ENCODE results near the gene MICALL2. TPM values are rescaled to one million over a fixed set of nuclear protein-coding genes. Genes with fewer than 3 reads are reported as not detected.

MICALL2 gene
- total RNA-seq, 1 donor from 2014 or later: 2.1 TPM

DNA sequence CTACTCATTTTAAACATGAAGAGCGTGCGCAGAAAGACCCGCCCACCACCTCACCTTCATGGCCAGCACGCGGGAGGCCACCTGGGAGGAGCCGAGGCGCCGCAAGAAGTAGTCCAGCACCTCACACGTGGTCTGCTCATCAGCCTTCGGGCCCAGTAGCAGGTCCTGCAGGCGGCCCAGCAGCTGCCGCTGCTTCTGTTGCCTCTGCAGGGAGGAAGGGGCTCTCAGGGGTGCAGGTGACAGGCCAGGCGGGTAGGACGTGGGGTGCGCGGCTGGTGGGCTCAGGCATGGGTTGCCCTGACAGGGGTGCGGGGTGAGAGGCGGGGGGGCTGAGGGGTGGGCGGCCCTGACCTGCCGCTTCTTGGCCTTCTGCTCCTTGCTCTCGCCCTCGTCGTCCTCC is 27.3 kb upstream of the MICALL2 start:
- intact Hi-C loops (cut with micrococcal nuclease): no loop called here
- H3K36me3 Mint-ChIP-seq (ENCODE audit: low read depth): peaks cover 28% of the 10 kb centered on the region
- H3K4me3 Mint-ChIP-seq (ENCODE audit: low read depth): no peak overlapping the region
- H3K27me3 Mint-ChIP-seq (ENCODE audit: low read depth): no peaks in the 10 kb centered on the region
- no peaks in the 10 kb centered on the region for H3K9me3 Mint-ChIP-seq
- DNase-seq (ENCODE audit: low spot score): no peak
- no peak overlapping the region for H3K27ac Mint-ChIP-seq
- H3K4me1 Mint-ChIP-seq (ENCODE audit: low read depth): no peaks in the 10 kb centered on the region

DNA sequence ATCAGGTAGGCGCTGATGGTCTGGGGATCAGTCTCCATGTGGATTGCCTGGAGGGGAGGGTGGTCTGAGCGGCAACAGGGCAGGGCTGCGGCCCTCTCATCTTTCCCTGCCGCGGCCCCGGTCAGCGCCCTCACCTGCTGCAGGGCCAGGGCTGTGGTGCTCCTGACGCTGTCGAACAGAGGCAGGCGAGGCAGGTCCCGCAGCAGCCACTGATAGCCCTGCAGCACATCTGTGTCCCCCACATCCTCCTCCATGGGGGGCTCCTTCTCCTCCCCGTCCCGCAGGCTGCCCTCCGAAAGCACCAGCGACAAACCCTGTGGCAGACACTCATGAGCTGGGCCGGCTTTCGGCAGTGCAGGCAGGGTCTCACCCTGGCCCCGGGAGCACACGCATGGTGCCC is 25.9 kb upstream of the MICALL2 start:
- H3K36me3 Mint-ChIP-seq (ENCODE audit: low read depth): peaks cover 18% of the 10 kb centered on the region
- no peaks in the 10 kb centered on the region for H3K9me3 Mint-ChIP-seq
- DNase-seq (ENCODE audit: low spot score): no peak
- no peaks in the 10 kb centered on the region for H3K4me1 Mint-ChIP-seq (ENCODE audit: low read depth)
- H3K27ac Mint-ChIP-seq: no peak overlapping the region
- H3K27me3 Mint-ChIP-seq (ENCODE audit: low read depth): no peaks in the 10 kb centered on the region
- no peak overlapping the region for H3K4me3 Mint-ChIP-seq (ENCODE audit: low read depth)
- intact Hi-C loops (cut with micrococcal nuclease): no loop called here

DNA sequence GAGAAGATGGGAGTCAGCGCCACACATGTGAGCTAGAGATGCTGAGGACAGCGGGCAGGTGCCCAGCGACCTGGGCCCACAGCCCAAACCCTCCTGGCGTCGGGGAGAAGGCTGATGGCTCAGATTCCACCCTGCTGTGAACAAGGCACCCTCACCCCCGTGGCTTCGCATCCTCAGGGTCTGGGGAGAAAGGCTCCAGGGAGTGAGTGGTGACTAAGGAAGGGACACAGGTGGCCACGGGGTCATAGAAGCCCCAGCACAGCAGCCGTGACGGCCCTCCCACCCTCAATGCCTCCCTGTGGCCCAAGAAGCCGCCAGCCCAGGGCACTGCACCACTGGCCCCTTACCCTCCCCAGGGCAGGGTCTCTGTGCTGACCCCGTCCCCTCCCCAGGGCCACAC is 25.3 kb upstream of the MICALL2 start:
- Mint-ChIP-seq H3K9me3 (no peaks in the 10 kb centered on the region), H3K27me3 (ENCODE audit: low read depth) (no peaks in the 10 kb centered on the region), H3K4me1 (ENCODE audit: low read depth) (no peaks in the 10 kb centered on the region), H3K4me3 (ENCODE audit: low read depth) (no peak overlapping the region), H3K36me3 (ENCODE audit: low read depth) (peaks cover 18% of the 10 kb centered on the region), H3K27ac (no peak overlapping the region)
- intact Hi-C loops (cut with micrococcal nuclease): no loop called here
- DNase-seq (ENCODE audit: low spot score): no peak

DNA sequence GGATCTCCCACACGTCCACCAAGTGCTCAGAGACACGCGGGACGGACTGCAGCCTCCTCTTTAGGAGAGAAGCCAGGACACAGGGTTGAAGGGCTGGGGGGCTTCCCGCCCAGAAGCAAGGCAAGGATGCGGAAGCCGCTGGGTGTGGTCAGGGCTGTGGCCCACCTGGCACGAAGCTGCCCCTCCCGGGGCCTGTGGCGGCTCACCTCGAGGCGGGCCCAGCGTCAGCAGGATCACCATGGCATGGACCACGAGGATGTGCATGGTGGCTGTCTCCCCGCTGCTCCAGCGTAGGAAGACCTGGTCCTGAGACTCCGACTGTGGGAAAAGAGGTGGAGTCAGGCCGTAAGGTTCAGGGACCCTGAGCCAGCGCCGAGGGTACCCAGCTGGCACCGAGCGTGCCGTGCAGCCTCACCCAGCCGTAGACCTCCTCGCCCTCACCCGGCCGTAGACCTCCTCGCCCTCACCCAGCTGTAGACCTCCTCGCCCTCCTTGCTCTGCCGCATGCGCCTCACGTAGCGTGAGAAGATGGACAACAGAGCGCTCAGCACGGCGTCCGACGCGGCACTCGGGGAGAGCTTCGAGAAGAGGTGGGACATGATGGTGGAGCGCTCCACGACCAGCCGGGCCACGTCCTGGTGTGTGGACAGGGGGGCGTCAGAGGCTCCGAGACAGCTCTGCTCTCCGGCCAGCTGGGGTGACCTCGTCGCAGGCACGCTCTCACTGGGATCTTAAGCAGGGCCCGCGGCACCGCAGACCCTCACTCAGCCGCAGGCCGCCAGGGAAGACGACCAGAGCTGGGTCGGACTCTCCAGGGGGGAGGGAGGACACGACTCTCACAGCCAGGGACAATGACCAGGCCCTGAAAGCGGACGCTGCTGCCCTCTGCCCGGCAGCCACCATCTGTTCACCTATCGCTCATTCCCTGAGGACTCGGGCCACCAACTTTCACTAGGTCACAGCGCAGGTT is 24.6 kb upstream of the MICALL2 start:
- no peak overlapping the region for H3K27ac Mint-ChIP-seq
- no peaks in the 10 kb centered on the region for H3K4me1 Mint-ChIP-seq (ENCODE audit: low read depth)
- intact Hi-C loops (cut with micrococcal nuclease): no loop called here
- peaks cover 18% of the 10 kb centered on the region for H3K36me3 Mint-ChIP-seq (ENCODE audit: low read depth)
- no peak for DNase-seq (ENCODE audit: low spot score)
- no peak overlapping the region for H3K4me3 Mint-ChIP-seq (ENCODE audit: low read depth)
- no peaks in the 10 kb centered on the region for H3K9me3 Mint-ChIP-seq
- H3K27me3 Mint-ChIP-seq (ENCODE audit: low read depth): no peaks in the 10 kb centered on the region

DNA sequence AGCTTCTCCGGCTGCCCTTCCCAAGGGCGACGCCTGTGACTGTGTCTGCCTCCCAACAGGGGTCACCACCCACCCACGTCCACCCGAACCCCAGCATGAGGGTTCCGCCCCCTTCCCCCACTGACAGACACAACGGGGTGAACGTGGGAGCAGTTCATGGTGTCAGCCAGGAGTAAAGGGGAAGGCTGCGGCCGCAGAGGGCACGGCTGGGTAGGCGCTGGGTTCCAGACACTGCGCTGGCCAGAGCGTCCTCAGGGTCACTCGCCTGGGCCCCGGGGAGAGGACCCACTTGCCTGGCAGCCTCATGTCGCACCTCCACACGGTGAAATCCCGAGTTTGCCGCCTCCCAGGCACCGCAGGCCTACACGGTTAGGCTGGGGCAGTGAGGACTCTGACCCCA is 23.8 kb upstream of the MICALL2 start:
- DNase-seq (ENCODE audit: low spot score): no peak
- Mint-ChIP-seq H3K9me3 (no peaks in the 10 kb centered on the region), H3K4me3 (ENCODE audit: low read depth) (no peak overlapping the region), H3K4me1 (ENCODE audit: low read depth) (no peaks in the 10 kb centered on the region), H3K36me3 (ENCODE audit: low read depth) (peaks cover 11% of the 10 kb centered on the region), H3K27me3 (ENCODE audit: low read depth) (no peaks in the 10 kb centered on the region), H3K27ac (no peak overlapping the region)
- intact Hi-C loops (cut with micrococcal nuclease): no loop called here

DNA sequence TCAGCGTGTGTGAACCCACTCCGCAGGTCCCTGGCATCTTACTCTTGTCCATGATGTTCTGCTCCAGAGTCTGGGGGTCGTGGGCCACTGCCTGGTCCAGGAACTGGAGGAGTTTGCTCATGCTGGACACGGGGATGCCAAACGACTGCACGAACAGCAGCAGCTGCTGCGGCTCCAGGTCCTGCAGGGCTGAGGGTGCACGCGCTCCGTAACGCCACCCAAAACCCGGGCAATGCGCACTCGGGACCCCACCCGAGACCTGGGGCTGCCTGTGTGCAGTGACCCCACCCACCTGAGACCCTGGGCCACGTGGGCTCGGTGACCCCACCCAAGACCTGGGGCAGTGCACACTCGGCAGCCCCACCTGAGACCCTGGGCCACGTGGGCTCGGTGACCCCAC is 22.0 kb upstream of the MICALL2 start:
- no peak overlapping the region for H3K27ac Mint-ChIP-seq
- no peak for DNase-seq (ENCODE audit: low spot score)
- no peaks in the 10 kb centered on the region for H3K27me3 Mint-ChIP-seq (ENCODE audit: low read depth)
- no peaks in the 10 kb centered on the region for H3K9me3 Mint-ChIP-seq
- intact Hi-C loops (cut with micrococcal nuclease): no loop called here
- no peaks in the 10 kb centered on the region for H3K4me1 Mint-ChIP-seq (ENCODE audit: low read depth)
- H3K4me3 Mint-ChIP-seq (ENCODE audit: low read depth): no peak overlapping the region
- H3K36me3 Mint-ChIP-seq (ENCODE audit: low read depth): peaks cover 11% of the 10 kb centered on the region

DNA sequence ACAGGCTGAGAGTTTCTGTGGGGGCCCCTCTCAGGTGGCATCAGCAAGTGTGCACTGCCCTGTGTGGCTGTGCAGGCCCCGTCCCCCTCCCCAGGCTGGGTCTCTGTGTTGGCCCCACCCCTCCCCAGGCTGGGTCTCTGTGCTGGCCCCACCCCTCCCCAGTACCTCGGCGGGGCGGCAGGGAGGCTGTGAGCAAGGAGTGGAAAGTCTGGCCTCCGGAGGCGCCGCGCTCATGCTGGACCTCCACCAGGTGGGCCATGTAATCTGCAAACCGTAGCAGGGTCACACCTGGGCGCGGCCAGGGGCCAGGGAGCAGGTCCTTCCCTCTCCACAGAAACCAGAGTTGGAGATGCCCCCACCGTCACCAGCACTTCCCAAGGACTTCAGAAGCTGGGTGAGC is 21.4 kb upstream of the MICALL2 start:
- Mint-ChIP-seq H3K36me3 (ENCODE audit: low read depth) (peaks cover 7% of the 10 kb centered on the region), H3K9me3 (no peaks in the 10 kb centered on the region), H3K4me3 (ENCODE audit: low read depth) (no peak overlapping the region), H3K27me3 (ENCODE audit: low read depth) (no peaks in the 10 kb centered on the region), H3K4me1 (ENCODE audit: low read depth) (no peaks in the 10 kb centered on the region), H3K27ac (no peak overlapping the region)
- no peak for DNase-seq (ENCODE audit: low spot score)
- intact Hi-C loops (cut with micrococcal nuclease): no loop called here

DNA sequence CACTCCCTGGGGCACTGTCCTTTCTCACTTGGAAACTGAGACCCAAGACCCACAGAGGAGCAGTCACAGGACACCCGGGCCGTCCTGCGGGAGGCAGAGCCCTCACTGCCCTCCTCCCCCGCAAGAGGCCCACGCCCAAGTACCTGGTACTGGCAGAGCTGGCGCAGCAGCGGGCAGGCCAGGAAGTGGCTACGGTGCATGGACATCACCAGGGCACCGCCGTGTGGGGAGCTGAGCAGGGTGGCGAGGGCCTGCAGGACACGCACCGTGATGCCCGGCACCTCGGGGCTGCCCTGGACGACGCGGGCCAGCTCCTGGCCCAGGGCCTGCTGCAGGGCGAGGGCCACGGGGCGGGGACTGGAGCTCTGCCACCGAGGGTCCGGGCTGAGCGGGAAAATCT is 20.0 kb upstream of the MICALL2 start:
- Mint-ChIP-seq H3K9me3 (no peaks in the 10 kb centered on the region), H3K4me3 (ENCODE audit: low read depth) (no peak overlapping the region), H3K4me1 (ENCODE audit: low read depth) (no peaks in the 10 kb centered on the region), H3K27me3 (ENCODE audit: low read depth) (no peaks in the 10 kb centered on the region), H3K27ac (no peak overlapping the region), H3K36me3 (ENCODE audit: low read depth) (peaks cover 11% of the 10 kb centered on the region)
- intact Hi-C loops (cut with micrococcal nuclease): no loop called here
- no peak for DNase-seq (ENCODE audit: low spot score)

DNA sequence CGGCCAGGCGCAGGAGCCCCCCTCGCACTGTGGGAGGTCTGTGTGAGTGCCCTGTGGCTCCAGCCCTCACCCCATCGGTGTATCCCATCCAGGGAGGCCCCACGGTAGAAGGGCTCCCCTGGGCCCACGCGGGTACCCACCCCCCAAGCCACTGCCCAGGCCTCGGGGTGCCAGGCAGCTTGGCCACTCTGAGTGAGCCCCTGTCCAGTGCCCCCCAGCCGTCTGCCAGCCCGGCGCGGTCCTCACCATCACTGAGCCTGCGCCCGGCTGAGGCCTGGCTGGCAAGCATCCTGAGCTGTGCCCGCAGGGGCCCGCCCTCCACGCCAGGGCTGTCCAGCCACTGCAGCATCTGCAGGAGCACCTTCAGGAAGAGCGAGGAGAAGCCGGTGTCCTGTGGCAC is 19.2 kb upstream of the MICALL2 start:
- intact Hi-C loops (cut with micrococcal nuclease): no loop called here
- Mint-ChIP-seq H3K9me3 (no peaks in the 10 kb centered on the region), H3K27ac (no peak overlapping the region), H3K36me3 (ENCODE audit: low read depth) (peaks cover 11% of the 10 kb centered on the region), H3K4me3 (ENCODE audit: low read depth) (no peak overlapping the region), H3K4me1 (ENCODE audit: low read depth) (no peaks in the 10 kb centered on the region), H3K27me3 (ENCODE audit: low read depth) (no peaks in the 10 kb centered on the region)
- no peak for DNase-seq (ENCODE audit: low spot score)

DNA sequence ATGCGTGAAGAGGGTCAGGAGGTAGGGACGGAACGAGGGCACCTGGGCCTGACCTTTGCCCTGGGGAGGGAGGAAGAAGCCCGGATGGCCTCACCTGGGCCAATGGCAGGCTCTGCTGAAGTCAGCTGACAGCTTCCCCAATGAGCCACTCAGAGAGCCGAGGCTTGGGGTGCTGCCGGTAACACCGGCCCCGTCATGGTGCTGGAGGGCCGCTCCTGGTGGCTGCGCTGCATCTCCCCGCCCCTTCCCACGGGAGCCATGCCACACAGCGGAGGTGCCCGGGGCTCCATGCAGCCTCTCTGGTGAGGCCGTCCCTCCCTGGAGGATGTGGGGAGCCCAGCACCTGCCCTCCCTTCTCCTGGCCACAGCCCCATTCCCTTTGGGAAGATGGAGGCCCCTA is 17.6 kb upstream of the MICALL2 start:
- intact Hi-C loops (cut with micrococcal nuclease): no loop called here
- H3K27ac Mint-ChIP-seq: no peak overlapping the region
- no peaks in the 10 kb centered on the region for H3K9me3 Mint-ChIP-seq
- DNase-seq (ENCODE audit: low spot score): no peak
- H3K36me3 Mint-ChIP-seq (ENCODE audit: low read depth): peaks cover 7% of the 10 kb centered on the region
- no peaks in the 10 kb centered on the region for H3K4me1 Mint-ChIP-seq (ENCODE audit: low read depth)
- no peaks in the 10 kb centered on the region for H3K27me3 Mint-ChIP-seq (ENCODE audit: low read depth)
- no peak overlapping the region for H3K4me3 Mint-ChIP-seq (ENCODE audit: low read depth)

DNA sequence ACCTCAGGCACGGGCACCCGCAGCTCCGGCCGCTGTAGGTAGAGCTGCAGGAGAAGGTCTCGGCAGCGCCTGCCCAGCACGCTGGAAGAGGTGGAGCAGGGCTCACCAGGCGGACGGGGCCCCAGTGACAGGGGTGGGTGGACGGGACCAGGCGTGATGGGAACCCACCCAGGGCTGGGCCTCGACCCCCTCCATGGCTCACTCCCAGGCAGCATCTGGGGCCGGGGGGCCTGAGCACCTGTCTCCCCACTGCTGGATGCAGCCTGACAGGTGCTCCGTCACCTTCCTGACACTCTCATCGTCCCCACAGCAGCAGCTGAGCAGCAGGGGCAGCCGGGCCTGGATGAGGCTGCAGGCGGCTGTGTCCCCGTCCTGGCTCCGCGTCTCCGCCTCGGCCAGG is 16.7 kb upstream of the MICALL2 start:
- Mint-ChIP-seq H3K36me3 (ENCODE audit: low read depth) (peaks cover 6% of the 10 kb centered on the region), H3K4me1 (ENCODE audit: low read depth) (no peaks in the 10 kb centered on the region), H3K27ac (no peak overlapping the region), H3K27me3 (ENCODE audit: low read depth) (no peaks in the 10 kb centered on the region), H3K9me3 (no peaks in the 10 kb centered on the region), H3K4me3 (ENCODE audit: low read depth) (no peak overlapping the region)
- intact Hi-C loops (cut with micrococcal nuclease): no loop called here
- DNase-seq (ENCODE audit: low spot score): no peak

DNA sequence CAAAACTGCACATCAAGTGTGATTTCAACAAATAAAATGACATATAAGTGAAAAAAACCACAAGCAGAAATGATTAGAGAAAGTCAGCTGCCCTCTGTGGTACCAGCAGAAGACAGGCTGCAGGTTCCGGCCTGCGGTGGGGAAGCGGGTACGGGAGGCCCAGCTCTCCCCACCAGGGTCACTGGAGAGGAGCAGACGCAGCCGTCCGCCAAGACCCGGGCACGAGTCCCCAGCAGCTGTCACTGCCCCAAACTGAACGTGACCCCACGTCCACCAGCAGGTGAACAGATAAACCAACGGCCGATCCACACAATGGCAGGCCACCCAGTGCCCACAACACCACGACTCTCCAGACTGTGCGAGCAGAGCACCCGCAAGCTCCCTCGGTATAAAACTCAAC is 16.1 kb upstream of the MICALL2 start:
- Mint-ChIP-seq H3K4me3 (ENCODE audit: low read depth) (no peak overlapping the region), H3K36me3 (ENCODE audit: low read depth) (peaks cover 6% of the 10 kb centered on the region), H3K27me3 (ENCODE audit: low read depth) (no peaks in the 10 kb centered on the region), H3K9me3 (no peaks in the 10 kb centered on the region), H3K27ac (no peak overlapping the region), H3K4me1 (ENCODE audit: low read depth) (no peaks in the 10 kb centered on the region)
- DNase-seq (ENCODE audit: low spot score): no peak
- intact Hi-C loops (cut with micrococcal nuclease): no loop called here

DNA sequence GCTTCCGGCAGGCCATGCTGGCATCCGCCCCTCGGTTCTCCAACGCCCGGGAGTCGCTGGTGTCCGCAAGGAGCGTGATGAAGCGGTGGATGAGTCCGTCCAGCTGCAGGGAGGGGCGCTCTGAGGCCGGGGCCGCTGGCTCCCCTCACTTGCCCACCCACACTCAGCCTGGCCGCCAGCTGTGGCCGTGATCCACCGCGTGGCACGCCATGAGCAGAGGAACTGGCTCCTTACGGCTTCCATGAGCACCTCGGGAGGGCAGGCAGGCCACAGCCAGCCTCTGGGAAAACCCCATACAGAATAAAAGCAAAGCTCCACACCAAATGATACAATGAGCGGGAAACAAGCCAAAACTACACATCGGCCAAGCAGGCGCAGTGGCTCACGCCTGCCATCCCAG is 15.5 kb upstream of the MICALL2 start:
- Mint-ChIP-seq H3K4me1 (ENCODE audit: low read depth) (no peaks in the 10 kb centered on the region), H3K36me3 (ENCODE audit: low read depth) (peaks cover 6% of the 10 kb centered on the region), H3K27me3 (ENCODE audit: low read depth) (no peaks in the 10 kb centered on the region), H3K27ac (no peak overlapping the region), H3K9me3 (no peaks in the 10 kb centered on the region), H3K4me3 (ENCODE audit: low read depth) (no peak overlapping the region)
- intact Hi-C loops (cut with micrococcal nuclease): no loop called here
- DNase-seq (ENCODE audit: low spot score): no peak
